Measurements from ENCODE around the gene SMPD3.
A peak's percentile ranks its signal among the peaks of the same experiment; 100 is the strongest.

The SMPD3 gene

GRCh38 chr16:68328151-68328859 is 120.0 kb downstream of the SMPD3 start:
- peak; percentile 83 for DNase-seq (ENCODE audit: low spot score)

GRCh38 chr16:68324780-68325357 is 123.4 kb downstream of the SMPD3 start:
- no peak for DNase-seq (ENCODE audit: low spot score)

GRCh38 chr16:68324336-68324735 is 124.0 kb downstream of the SMPD3 start:
- no peak for DNase-seq (ENCODE audit: low spot score)

GRCh38 chr16:68319185-68319908 is 129.0 kb downstream of the SMPD3 start:
- no peak for DNase-seq (ENCODE audit: low spot score)

GRCh38 chr16:68313116-68313515 is 135.2 kb downstream of the SMPD3 start:
- DNase-seq (ENCODE audit: low spot score) = no peak

- DNase-seq (ENCODE audit: low spot score) = peak; percentile 89
These were observed 137.4 kb downstream of the SMPD3 start, which contains the start of the genes PRMT7 and SLC7A6OS for GRCh38 chr16:68310774-68311511. PRMT7 (plus strand) TSS chr16:68311019; CDS start chr16:68315980, 4,961 bp downstream. SLC7A6OS (minus strand) TSS chr16:68310946; CDS start chr16:68310926, 20 bp downstream.

GRCh38 chr16:68310437-68310773 is 137.9 kb downstream of the SMPD3 start:
- no peak for DNase-seq (ENCODE audit: low spot score)

- DNase-seq (ENCODE audit: low spot score) = no peak
These were observed 138.5 kb downstream of the SMPD3 start for GRCh38 chr16:68309799-68310198.

Data from CD4-positive, alpha-beta T cell treated with Interleukin-15 for 4 hours (primary cell).